HuH-7 (cell line): Measurements from ENCODE around the gene CDC42EP4.

Experiments
- DNase-seq: peaks from one replicate; pipeline ENCODE4 v3.0.0; 2011; ENCODE audit warnings: low spot score

Gene CDC42EP4

DNA sequence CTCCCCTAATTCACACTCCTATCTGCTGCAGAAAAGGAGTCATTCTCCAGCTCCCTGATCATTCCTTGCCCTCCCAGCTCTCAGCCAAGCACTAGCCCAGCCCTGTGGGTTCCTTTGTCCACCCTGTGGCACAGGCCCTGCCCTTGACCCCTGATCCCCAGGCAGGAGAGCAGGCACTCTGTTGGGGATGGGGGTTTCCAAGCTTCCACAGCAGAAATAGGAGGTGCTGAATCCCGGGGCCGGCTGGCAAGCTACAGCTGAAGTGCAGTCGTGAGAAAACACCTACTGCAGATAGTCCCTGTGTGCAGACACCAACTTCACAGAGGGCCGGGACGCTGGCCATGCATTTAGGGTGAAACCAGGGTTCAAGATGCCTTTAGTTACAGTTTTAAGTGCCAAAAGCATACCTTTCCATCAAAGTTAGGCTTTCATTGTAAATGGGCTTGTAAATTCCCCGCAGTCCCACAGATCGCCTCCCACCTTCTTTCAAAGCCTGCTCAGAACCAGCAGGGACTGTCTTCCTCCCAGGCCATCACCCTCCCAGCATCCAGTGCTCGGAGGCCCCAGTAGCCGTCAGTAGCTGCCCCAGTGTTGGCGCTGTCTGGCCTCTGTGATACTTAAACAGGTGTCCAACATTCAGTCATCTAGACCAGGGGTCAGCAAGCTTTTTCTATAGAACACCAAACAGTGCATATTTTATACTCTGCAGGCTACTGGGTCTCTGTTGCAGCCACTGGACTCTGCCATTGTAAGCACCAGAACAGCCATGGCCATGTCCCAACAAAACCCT is 60.8 kb downstream of the CDC42EP4 start:
- DNase-seq = no peak

DNA sequence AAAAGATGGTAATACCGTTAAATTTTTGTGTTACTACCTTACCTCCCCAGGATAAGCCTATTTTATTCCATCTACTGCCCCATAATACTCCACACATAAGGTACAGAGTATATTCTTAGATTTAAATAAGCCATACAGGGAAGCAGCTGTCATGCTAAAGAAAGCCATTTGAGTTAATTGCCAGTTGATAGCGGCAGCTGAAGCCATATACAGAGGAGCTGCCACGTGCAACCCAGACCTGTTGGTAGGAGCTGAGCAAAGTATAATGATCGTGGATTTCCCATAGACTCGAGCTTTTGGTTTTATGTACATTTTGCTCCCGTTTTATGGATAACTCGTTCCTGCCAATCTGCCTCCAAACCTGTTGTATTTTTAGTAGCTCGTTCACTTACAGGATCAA is 62.1 kb downstream of the CDC42EP4 start:
- no peak for DNase-seq

DNA sequence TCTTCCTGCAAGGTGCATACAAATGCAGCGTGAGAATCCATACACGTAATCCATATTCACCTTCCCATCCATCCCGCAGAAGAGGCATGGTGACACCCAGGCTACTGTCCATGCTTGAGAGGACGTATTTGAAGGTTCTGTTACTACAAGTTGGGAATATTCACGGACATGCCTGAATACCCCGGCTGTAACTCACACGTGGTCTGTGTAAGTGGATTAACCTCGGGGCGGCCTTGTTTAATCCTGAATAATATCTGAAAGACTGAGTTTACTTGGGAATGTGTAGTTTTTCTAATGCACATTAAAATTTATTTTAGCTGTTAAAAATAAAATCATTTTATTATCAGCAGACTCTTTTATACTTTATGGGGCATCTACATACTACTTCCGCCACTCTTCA is 63.3 kb downstream of the CDC42EP4 start:
- DNase-seq = no peak

DNA sequence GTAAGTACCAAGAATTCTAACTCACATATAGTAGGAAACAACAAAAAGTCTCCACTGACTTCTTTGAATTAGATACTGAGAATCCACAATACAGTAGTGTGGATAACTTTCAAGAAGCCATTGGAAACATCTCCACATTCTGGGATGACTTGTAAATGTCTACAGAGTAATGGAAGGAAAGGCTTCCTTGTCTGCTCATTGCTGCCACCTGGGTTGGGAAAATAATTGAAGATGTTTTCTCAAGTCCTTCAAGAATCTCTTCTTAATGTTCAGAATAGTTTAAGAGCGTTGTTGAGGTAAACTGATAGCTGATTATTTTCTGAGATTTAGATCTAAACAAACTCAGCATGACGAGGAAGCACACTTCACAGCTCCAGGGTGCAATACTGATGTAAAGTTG is 64.1 kb downstream of the CDC42EP4 start:
- DNase-seq = no peak

DNA sequence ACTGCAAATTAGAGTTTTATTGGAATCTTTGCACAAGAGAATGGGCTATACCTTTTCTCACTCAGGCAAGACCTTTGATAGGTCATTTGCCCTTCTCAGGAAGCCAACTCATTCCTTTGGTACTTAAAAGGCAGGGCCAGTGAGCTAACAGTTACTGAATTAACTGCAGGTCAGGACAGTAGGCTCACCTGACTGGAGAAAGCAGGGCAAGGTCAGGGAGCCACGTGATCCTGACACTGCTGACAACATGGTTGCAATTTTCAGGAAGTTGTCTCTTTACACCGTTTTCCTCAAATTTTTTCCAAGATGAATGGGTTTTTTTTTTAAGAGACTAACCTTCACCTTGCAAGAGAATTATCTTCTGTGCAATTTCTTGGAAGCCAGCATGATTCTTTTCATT is 71.2 kb downstream of the CDC42EP4 start:
- DNase-seq = no peak

DNA sequence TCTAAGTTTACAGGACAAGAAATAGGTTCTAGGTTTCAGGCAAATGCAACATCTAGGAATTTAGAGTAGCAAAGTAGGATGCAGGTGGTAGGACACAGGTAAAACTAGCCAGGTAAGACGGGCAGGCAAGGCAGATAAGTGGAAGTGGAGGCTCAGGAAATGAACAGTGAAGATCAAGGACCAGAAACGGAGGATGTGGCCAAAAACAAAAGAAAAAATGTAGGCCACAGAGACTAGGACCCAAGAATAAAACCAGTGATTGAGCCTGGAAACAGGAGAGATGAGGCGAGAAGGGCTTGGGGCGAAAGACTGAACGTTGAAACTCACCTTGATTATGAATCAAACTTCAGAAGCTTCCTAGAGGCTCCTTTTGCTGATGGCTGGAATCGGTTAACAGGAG is 74.1 kb downstream of the CDC42EP4 start:
- no peak for DNase-seq

DNA sequence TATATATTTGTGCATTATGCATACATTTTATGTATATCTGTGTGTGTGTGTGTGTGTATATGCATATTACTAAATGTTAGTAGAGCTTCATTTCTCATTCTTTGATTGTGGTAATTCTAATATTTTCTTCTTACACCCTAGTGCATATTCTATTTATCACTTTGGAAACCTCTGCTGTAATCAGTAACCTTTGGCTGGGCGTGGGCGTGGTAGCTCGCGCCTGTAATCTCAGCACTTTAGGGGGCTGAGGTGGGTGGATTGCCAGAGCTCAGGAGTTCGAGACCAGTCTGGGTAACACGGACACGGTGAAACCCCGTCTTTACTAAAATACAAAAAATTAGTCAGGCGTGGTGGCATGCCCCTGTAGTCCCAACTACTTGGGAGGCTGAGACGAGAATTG is 77.1 kb downstream of the CDC42EP4 start:
- DNase-seq = no peak
